GM21528 (cell line): Measurements from ENCODE around the gene C19orf47.

Experiments used
- ATAC-seq: cut with Tn5 transposase; IDR thresholded peaks from one replicate; pipeline ENCODE4 v1.9.1; 2021; ENCODE audit warnings: mild to moderate bottlenecking, moderate library complexity; ENCODE audit not compliant: unreplicated experiment, low FRiP score

C19orf47 gene

GRCh38 chr19:40321076-40321475 is 27.1 kb downstream of the C19orf47 start:
- ATAC-seq, result no peak

DNA sequence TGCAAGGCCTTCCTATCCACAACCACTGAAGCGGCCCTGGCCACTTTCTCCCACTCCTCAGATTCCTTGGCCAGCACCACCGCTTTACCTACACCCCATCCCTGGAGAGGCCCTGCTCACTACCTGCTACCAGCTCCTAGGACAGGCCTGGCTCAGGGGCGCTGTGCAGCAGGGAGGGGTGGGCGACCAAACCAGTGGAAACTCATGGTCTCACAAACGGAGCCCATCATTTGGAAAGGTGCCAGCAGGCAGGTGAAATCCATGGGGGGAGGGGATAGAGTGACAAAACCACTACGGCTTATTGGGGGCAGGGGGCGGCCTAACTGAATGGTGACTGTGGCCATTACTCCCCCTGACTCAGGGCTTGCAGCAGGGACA is 27.6 kb downstream of the C19orf47 start:
- no peak for ATAC-seq

GRCh38 chr19:40317338-40317737 is 30.9 kb downstream of the C19orf47 start:
- no peak for ATAC-seq

DNA sequence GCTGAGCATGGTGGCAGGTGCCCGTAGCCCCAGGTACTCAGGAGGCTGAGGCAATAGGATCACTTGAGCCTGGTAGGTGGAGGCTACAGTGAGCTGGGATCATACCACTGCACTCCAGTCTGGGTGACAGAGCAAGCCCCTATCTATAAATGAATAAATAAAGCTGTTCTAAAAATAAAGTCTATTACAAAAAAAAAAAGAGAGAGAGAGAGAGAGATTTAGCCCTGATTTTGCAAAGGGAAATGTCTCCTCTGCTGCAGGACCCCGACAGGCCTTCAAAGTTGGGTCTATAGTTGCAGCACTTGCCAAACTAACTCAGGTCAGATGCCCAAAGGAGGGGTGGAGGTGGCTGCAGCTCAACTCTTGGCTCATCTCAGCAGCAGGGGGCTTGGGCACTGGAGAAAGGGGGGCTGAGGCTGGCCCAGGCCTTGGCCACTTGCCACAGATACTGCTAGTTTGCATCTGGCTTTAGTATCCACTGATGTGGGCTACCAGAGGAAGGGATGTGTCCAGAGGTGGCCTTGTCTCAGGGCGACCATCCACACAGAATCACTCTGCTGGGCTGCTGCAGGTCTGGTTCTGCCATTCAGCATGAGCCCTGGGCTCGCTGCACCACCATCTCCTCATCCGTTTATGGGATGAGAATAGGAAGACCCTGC is 32.3 kb downstream of the C19orf47 start:
- ATAC-seq, result no peak

- ATAC-seq, result no peak
Measured at GRCh38 chr19:40314656-40315055, 33.5 kb downstream of the C19orf47 start.

DNA sequence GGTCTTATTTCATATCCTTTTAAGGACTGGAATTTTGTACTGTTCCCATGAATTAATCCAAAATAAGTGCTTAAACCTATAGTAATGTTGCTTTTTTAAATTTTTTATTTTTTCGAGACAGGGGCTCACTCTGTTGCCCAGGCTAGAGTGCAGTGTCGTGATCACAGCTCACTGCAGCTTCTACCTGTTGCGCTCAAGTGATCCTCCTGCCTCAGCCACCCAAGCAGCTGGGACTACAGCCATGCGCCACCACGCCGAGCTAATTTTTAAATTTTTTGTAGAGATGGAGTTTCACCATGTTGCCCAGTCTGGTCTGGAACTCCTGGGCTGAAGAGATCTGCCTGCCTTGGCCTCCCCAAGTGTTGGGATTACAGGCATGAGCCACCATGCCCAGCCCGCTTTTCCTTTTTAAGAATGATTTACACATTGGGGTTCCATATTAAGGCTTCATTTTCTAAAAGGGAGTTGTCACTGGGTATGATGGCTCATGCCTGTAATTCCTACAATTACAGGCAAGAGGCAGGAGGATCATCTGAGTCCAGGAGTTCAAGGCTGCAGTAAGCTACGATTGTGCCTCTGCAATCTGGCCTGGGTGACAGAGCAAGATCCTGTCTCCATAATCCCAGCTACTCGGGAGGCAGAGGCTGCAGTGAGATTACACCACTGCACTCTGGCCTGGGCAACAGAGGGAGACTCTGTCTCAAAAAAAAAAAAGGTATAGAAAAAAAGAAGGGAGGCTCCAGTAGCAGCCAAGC is 34.8 kb downstream of the C19orf47 start:
- no peak for ATAC-seq

DNA sequence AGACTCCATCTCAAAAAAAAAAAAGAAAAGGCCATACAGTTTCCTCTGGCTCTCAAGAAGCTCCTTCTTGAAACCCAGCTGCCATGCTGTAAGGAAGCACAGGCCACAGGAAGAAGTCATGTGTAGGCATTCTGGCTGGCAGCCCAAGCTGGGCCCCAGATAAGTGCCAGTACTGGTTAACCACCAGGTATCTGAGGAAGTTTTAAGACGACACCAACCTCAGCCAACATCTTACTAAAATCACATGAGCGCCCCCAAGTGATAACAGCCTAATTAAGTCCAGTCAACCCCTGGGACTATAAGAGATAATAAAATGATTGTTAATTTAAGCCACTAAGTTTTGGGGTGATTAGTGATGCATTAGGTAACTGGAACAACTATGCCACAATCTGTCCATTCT is 35.7 kb downstream of the C19orf47 start:
- no peak for ATAC-seq

DNA sequence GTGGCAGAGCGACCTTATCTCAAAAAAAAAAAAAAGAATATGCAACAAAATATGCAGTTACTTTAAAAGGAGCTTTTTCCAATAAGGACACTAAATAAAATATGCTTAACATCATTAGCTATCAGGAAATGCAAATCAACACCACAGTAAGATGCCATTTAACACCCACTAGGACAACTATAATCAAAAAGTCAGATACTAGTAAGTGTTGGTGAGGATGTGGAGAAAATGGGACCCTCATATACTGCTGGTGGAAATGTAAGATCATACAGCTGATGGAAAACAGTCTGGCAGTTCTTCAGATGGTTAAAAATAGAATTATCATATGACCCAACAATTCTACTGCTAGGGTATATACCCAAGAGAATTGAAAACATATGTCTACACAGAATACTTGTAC is 38.5 kb downstream of the C19orf47 start:
- ATAC-seq, result no peak

GRCh38 chr19:40305403-40305802 is 42.8 kb downstream of the C19orf47 start:
- ATAC-seq, result no peak

- ATAC-seq, result no peak
Measured at GRCh38 chr19:40304306-40304705, 43.9 kb downstream of the C19orf47 start.

- ATAC-seq, result no peak
Measured at GRCh38 chr19:40303765-40304164, 44.4 kb downstream of the C19orf47 start.

DNA sequence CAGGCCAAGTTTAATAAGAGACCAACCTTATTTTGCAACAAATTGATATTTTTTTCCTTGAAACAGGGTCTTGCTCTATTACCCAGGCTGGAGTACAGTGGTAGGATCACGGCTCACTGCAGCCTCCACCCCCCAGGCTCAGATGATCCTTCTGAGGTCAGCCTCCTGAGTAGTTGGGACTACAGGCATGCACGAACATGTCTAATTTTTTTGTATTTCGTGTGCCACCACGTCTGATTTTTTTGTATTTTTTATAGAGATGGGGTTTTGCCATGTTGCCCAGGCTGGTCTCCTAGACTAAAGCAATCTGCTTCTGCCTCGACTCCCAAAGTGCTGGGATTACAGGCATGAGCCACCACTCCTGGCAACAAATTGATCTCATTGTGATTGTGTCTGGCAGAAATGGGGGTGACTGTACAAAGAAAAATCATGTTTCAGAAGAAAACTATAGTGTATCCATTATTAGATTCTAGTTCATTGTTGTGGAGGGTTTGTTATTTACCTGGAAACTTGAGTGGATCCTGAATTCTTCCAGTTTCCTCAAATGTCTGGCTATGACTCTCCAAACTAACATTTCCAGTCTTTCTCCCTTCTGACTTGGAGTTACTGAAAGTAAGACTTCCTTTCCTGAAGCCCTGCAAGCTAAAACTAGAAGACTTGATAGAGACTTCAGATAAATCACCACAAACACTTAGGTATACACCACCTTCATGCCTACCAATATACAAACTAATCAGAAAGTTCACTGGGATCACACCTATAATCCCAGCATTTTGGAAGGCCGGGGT is 45.8 kb downstream of the C19orf47 start:
- no peak for ATAC-seq

- no peak for ATAC-seq
Measured at GRCh38 chr19:40300668-40301067, 47.5 kb downstream of the C19orf47 start.

- ATAC-seq, result no peak
Measured at GRCh38 chr19:40298026-40298425, 50.2 kb downstream of the C19orf47 start.

GRCh38 chr19:40294560-40294959 is 53.6 kb downstream of the C19orf47 start:
- no peak for ATAC-seq

DNA sequence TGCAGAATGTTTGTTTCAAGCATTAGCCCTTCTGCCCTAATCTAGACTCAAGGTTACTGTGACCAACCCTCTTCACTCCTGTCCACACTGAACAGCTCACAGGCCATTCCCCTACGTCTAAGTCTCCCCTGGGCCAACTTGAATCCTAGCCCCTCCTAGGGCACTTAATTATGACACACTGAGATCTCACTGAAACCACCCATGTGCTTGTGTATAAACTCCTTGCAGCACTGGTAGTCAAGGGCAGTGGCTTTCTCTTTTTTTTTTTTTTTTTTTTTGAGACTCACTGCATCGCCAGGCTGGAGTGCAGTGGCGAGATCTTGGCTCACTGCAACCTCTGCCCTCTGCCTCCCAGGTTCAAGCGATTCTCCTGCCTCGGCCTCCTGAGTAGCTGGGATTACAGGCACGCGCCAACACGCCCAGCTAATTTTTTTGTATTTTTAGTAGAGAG is 61.2 kb downstream of the C19orf47 start:
- no peak for ATAC-seq

DNA sequence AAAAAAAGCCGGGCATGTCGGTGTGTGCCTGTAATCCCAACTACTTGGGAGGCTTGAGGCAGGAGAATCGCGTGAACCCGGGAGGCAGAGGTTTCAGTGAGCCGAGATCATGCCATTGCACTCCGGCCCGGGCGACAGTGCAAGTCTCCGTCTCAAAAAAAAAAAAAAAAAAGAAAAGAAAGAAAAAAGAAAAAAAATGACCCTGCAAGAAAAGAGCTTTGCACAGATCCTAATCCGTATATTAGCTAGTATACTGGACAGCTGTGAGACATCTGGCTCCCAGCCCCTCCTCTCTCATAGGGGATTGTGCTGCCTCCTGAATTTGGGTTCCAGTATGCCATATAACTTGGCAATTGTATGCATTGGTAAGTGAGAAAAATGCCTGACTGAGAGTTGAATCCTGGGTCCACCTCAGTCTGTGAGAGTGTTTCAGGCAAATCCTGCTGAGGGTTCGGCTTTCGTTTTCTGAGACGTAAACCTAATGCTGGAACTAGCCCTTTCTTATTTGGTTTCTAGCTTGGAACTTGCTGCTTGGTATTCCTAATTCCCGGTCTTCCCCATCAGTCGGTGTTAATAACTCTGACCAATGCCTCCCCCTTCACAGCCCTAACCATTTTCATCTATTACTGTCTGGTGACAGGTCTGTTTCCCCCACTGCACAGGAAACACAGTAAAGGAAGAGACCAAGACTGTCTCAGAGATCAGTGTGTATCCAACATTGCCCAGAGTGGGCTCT is 61.8 kb downstream of the C19orf47 start:
- ATAC-seq, result no peak

- peak; percentile 80 for ATAC-seq
Measured at GRCh38 chr19:40285353-40286234, 62.6 kb downstream of the C19orf47 start.

DNA sequence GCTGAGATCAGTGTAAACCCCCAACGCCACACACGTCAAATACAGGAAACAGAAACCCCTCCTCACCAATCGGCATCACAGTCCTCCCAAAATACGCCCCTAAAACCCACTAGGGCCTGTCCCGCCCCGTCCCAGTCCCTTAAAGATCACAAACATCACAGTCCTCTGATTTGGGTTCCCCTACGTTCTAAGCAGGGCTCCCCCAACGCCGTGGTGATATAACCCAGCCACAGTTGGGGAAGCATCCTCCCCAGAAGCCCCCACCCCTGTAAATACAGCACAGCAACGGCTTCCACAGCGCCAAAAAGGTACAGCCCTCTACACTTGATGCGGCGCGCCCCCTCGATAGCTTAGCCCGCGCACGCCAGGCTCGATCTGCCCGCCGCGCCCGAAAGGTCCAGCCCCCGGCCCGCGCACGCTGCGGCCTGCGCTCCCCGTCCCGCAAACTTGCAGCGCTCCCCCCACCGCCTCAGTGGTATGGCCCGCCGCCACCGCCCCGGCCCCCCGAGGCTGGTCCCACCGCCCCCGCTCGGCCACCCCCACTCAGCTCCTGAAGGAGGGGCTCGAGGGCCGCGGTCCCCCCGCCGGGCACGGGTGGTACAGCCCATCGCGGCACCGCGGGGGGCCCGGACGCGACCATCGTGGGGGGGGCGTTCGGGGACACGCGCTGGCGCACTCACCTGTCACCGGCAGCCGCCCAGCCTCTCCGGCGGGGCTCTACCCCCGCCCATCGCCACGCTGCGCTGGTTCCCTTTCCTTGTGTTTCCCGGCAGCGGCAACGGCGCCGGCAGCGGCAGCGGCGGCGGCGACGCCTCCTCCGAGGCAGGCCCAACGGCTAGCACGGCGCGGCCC is 63.5 kb downstream of the C19orf47 start, which contains the start of gene AKT2:
Gene AKT2, minus strand, starts transcription at position 845 of the 852 bp plus-strand sequence. CDS start 20,078 bp downstream, outside the sequence.
- peak; percentile 36 for ATAC-seq
